HepG2 (cell line): ENCODE data around the gene PPM1M. TPM values are rescaled to one million over a fixed set of nuclear protein-coding genes. Genes with fewer than 3 reads are reported as not detected.
A peak's percentile ranks its signal among the peaks of the same experiment; 100 is the strongest.

Experiments used
- BRD4 ChIP-seq: sonication (generic); formaldehyde crosslinking; IDR thresholded peaks from 2 replicates; pipeline ENCODE4 v1.4.0; 2020; ENCODE audit warnings: missing genetic modification reagents
- CHCHD3 ChIP-seq: sonication (generic); formaldehyde crosslinking; IDR thresholded peaks from 2 replicates; pipeline ENCODE4 v1.8.0; 2022; ENCODE audit warnings: mild to moderate bottlenecking, missing genetic modification reagents, moderate library complexity
- CHD4 ChIP-seq: fragments of 200-600 bp; sonication (generic); IDR thresholded peaks from 2 replicates; pipeline ENCODE4 v1.7.0; 2017; ENCODE audit warnings: mild to moderate bottlenecking, low read length, borderline replicate concordance
- ELF3 ChIP-seq: IDR thresholded peaks from 2 replicates; pipeline ENCODE4 v1.6.1; 2016; ENCODE audit warnings: missing genetic modification reagents, missing compliant biosample characterization
- NKX3-1 ChIP-seq: sonication (generic); formaldehyde crosslinking; IDR thresholded peaks from 2 replicates; pipeline ENCODE4 v1.5.0; 2020; ENCODE audit warnings: missing genetic modification reagents
- PPARG ChIP-seq: conservative IDR thresholded peaks from 2 replicates; pipeline ENCODE4 v1.6.1; 2016; ENCODE audit warnings: missing biosample characterization, missing genetic modification reagents
- THAP11 ChIP-seq: IDR thresholded peaks from 2 replicates; pipeline ENCODE4 v1.6.1; 2016; ENCODE audit warnings: missing biosample characterization, missing genetic modification reagents
- ZBTB39 ChIP-seq: sonication (generic); formaldehyde crosslinking; IDR thresholded peaks from 2 replicates; pipeline ENCODE4 v1.5.0; 2020; ENCODE audit warnings: missing genetic modification reagents
- ZNF124 ChIP-seq: sonication (generic); formaldehyde crosslinking; IDR thresholded peaks from 2 replicates; pipeline ENCODE4 v1.4.0; 2020; ENCODE audit warnings: missing genetic modification reagents
- ZNF160 ChIP-seq: sonication (generic); formaldehyde crosslinking; IDR thresholded peaks from 2 replicates; pipeline ENCODE4 v1.8.0; 2022; ENCODE audit warnings: mild to moderate bottlenecking, inconsistent platforms, missing genetic modification reagents
- ZNF225 ChIP-seq: sonication (generic); formaldehyde crosslinking; IDR thresholded peaks from 2 replicates; pipeline ENCODE4 v1.4.0; 2020; ENCODE audit warnings: mild to moderate bottlenecking, missing genetic modification reagents
- ZNF530 ChIP-seq: sonication (generic); formaldehyde crosslinking; IDR thresholded peaks from 2 replicates; pipeline ENCODE4 v1.5.0; 2020; ENCODE audit warnings: low read depth, mild to moderate bottlenecking, missing genetic modification reagents
- ZNF724P ChIP-seq: sonication (generic); formaldehyde crosslinking; IDR thresholded peaks from 2 replicates; pipeline ENCODE4 v1.8.0; 2022; ENCODE audit warnings: missing genetic modification reagents, borderline replicate concordance
- ZNF766 ChIP-seq: sonication (generic); formaldehyde crosslinking; IDR thresholded peaks from 2 replicates; pipeline ENCODE4 v1.5.0; 2020; ENCODE audit warnings: missing genetic modification reagents, borderline replicate concordance
- ZNF770 ChIP-seq: sonication (generic); formaldehyde crosslinking; IDR thresholded peaks from 2 replicates; pipeline ENCODE4 v1.5.0; 2020; ENCODE audit warnings: mild to moderate bottlenecking, missing genetic modification reagents
- polyA plus RNA-seq, 8 experiments: library from polyadenylated mRNA; depleted of rRNA in 3 of 8; stranded (reverse) in 7 of 8; unstranded in 1 of 8; fragments of >200 nt; fragmentation: Illumina TruSeq in 4 of 8; extraction: Trizol in 4 of 8; gene quantifications; 2 replicates each; pipeline versions ENCODE4 v1.2.1 to v1.2.3, GENCODE V29; 2011 to 2016; ENCODE audit warnings: low read depth in 4 of 8, missing spikeins in 1 of 8, mixed read lengths in 1 of 8; ENCODE audit not compliant: insufficient read depth in 1 of 8
- total RNA-seq, 5 experiments: library from RNA; depleted of rRNA; stranded (reverse); fragments of >200 nt; fragmentation: Illumina TruSeq; extraction: Trizol; gene quantifications; 2 replicates each; pipeline ENCODE4 v1.2.3, GENCODE V29; 2016; ENCODE audit warnings: low read depth in 1 of 5
- TF ChIP-seq, protein P1 (sequence below): sonication (generic); formaldehyde crosslinking; IDR thresholded peaks from 2 replicates; pipeline ENCODE4 v1.5.0; 2020; ENCODE audit warnings: mild to moderate bottlenecking, missing genetic modification reagents, borderline replicate concordance
- TF ChIP-seq, protein P2 (sequence below): sonication (generic); formaldehyde crosslinking; conservative IDR thresholded peaks from 2 replicates; pipeline ENCODE4 v1.4.0; 2020; ENCODE audit warnings: missing genetic modification reagents
- TF ChIP-seq, protein P3 (sequence below): sonication (generic); formaldehyde crosslinking; IDR thresholded peaks from 2 replicates; pipeline ENCODE4 v1.8.0; 2022; ENCODE audit warnings: mild to moderate bottlenecking, missing genetic modification reagents, moderate library complexity

Gene PPM1M
- total and polyA plus RNA-seq, 2 of the 13 experiments (the other 11 are each of a cell fraction or from before 2014, with no cell fraction given) = 2.5 to 5.9 TPM

- peak; percentile 21; the same call in 1 of the 2 replicates for TF ChIP-seq BRD4
- no peak for TF ChIP-seq ZNF530 (CRISPR knock-in tag)
- TF ChIP-seq ZNF766 (CRISPR knock-in tag) = no peak
- TF ChIP-seq ZNF124 = no peak
- TF ChIP-seq ZNF770 (CRISPR knock-in tag) = no peak; the same call in 1 of the 2 replicates
- no peak for TF ChIP-seq THAP11 (CRISPR knock-in tag)
- no peak for TF ChIP-seq CHD4
- no peak for TF ChIP-seq ZNF160 (CRISPR knock-in tag)
- no peak for TF ChIP-seq PPARG (CRISPR knock-in tag)
- no peak for TF ChIP-seq CHCHD3 (CRISPR knock-in tag)
- TF ChIP-seq NKX3-1 (CRISPR knock-in tag) = no peak
- 0 out of 2 replicates have a peak, but pooled peaks have one; percentile 9 for TF ChIP-seq ELF3 (CRISPR knock-in tag)
- TF ChIP-seq, protein P1, sequence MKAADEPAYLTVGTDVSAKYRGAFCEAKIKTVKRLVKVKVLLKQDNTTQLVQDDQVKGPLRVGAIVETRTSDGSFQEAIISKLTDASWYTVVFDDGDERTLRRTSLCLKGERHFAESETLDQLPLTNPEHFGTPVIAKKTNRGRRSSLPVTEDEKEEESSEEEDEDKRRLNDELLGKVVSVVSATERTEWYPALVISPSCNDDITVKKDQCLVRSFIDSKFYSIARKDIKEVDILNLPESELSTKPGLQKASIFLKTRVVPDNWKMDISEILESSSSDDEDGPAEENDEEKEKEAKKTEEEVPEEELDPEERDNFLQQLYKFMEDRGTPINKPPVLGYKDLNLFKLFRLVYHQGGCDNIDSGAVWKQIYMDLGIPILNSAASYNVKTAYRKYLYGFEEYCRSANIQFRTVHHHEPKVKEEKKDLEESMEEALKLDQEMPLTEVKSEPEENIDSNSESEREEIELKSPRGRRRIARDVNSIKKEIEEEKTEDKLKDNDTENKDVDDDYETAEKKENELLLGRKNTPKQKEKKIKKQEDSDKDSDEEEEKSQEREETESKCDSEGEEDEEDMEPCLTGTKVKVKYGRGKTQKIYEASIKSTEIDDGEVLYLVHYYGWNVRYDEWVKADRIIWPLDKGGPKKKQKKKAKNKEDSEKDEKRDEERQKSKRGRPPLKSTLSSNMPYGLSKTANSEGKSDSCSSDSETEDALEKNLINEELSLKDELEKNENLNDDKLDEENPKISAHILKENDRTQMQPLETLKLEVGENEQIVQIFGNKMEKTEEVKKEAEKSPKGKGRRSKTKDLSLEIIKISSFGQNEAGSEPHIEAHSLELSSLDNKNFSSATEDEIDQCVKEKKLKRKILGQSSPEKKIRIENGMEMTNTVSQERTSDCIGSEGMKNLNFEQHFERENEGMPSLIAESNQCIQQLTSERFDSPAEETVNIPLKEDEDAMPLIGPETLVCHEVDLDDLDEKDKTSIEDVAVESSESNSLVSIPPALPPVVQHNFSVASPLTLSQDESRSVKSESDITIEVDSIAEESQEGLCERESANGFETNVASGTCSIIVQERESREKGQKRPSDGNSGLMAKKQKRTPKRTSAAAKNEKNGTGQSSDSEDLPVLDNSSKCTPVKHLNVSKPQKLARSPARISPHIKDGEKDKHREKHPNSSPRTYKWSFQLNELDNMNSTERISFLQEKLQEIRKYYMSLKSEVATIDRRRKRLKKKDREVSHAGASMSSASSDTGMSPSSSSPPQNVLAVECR = peak; percentile 66
- TF ChIP-seq ZBTB39 (CRISPR knock-in tag) = no peak
- TF ChIP-seq, protein P2, sequence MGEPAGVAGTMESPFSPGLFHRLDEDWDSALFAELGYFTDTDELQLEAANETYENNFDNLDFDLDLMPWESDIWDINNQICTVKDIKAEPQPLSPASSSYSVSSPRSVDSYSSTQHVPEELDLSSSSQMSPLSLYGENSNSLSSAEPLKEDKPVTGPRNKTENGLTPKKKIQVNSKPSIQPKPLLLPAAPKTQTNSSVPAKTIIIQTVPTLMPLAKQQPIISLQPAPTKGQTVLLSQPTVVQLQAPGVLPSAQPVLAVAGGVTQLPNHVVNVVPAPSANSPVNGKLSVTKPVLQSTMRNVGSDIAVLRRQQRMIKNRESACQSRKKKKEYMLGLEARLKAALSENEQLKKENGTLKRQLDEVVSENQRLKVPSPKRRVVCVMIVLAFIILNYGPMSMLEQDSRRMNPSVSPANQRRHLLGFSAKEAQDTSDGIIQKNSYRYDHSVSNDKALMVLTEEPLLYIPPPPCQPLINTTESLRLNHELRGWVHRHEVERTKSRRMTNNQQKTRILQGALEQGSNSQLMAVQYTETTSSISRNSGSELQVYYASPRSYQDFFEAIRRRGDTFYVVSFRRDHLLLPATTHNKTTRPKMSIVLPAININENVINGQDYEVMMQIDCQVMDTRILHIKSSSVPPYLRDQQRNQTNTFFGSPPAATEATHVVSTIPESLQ = no peak
- TF ChIP-seq ZNF724P (CRISPR knock-in tag) = no peak
- TF ChIP-seq, protein P3, sequence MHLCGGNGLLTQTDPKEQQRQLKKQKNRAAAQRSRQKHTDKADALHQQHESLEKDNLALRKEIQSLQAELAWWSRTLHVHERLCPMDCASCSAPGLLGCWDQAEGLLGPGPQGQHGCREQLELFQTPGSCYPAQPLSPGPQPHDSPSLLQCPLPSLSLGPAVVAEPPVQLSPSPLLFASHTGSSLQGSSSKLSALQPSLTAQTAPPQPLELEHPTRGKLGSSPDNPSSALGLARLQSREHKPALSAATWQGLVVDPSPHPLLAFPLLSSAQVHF = no peak
- TF ChIP-seq ZNF225 (CRISPR knock-in tag) = no peak; the same call in 1 of the 2 replicates
These were observed 31.8 kb downstream of the PPM1M start (continued) for GRCh38 chr3:52277071-52277964.
